Activated naive CD8-positive, alpha-beta T cell treated with anti-CD3 and anti-CD28 coated beads, Interleukin-2, amount 50 U/mL, for 16 hours (primary cell): Measurements from ENCODE around the gene DPH7.
A peak's percentile ranks its signal among the peaks of the same experiment; 100 is the strongest.
"Not testable (repeated sequence)": the region's sequence is repeated elsewhere in the genome, so short reads cannot be mapped to it uniquely, and the experiment has no call there.

Source experiments
- DNase-seq: peaks from one replicate; pipeline ENCODE4 v3.0.0-alpha.2; 2020; ENCODE audit warnings: low read depth, low spot score

The DPH7 gene

GRCh38 chr9:137606005-137606621 is 27.4 kb upstream of the DPH7 start:
- DNase-seq = no peak

- peak; percentile 84 for DNase-seq
These were observed 26.6 kb upstream of the DPH7 start, which contains the start of gene ARRDC1 for GRCh38 chr9:137605121-137606004. Gene ARRDC1 (plus strand): TSS chr9:137605686. CDS start chr9:137605718, 32 bp downstream.

GRCh38 chr9:137604345-137605086 is 25.8 kb upstream of the DPH7 start:
- DNase-seq = no peak

GRCh38 chr9:137603879-137604278 is 25.2 kb upstream of the DPH7 start:
- DNase-seq = no peak

GRCh38 chr9:137602661-137603060 is 23.9 kb upstream of the DPH7 start:
- no peak for DNase-seq

GRCh38 chr9:137598943-137599342 is 20.2 kb upstream of the DPH7 start:
- no peak for DNase-seq

GRCh38 chr9:137596577-137596976 is 17.9 kb upstream of the DPH7 start:
- not testable (repeated sequence) for DNase-seq

GRCh38 chr9:137593176-137593575 is 14.5 kb upstream of the DPH7 start:
- no peak for DNase-seq

- no peak for DNase-seq
These were observed 14.0 kb upstream of the DPH7 start for GRCh38 chr9:137592767-137593166.

GRCh38 chr9:137590469-137591383 is 12.0 kb upstream of the DPH7 start, which contains the start of gene ZMYND19:
Gene ZMYND19 (minus strand): TSS chr9:137590512. CDS start chr9:137590263, 249 bp downstream.
- peak; percentile 72 for DNase-seq

GRCh38 chr9:137590123-137590468 is 11.4 kb upstream of the DPH7 start:
- no peak for DNase-seq

GRCh38 chr9:137589441-137590122 is 10.9 kb upstream of the DPH7 start:
- no peak for DNase-seq

- DNase-seq = no peak
These were observed 10.2 kb upstream of the DPH7 start for GRCh38 chr9:137588891-137589290.

- DNase-seq = no peak
These were observed 9.6 kb upstream of the DPH7 start for GRCh38 chr9:137588311-137588710.

GRCh38 chr9:137586854-137587253 is 8.1 kb upstream of the DPH7 start:
- no peak for DNase-seq

GRCh38 chr9:137583957-137584356 is 5.2 kb upstream of the DPH7 start:
- DNase-seq = no peak

GRCh38 chr9:137583347-137583746 is 4.6 kb upstream of the DPH7 start:
- DNase-seq = no peak

GRCh38 chr9:137582286-137582860 is 3.6 kb upstream of the DPH7 start:
- no peak for DNase-seq

- no peak for DNase-seq
These were observed 2.9 kb upstream of the DPH7 start for GRCh38 chr9:137581361-137582285.
